GM13977 (cell line): ENCODE data around the gene EIF4H.
A peak's percentile ranks its signal among the peaks of the same experiment; 100 is the strongest.

Experiments
- DNase-seq: peaks from one replicate; pipeline ENCODE4 v3.0.0; 2012; ENCODE audit warnings: low spot score
- CTCF ChIP-seq: IDR thresholded peaks from 2 replicates; pipeline ENCODE4 v1.5.1; 2012; ENCODE audit warnings: mild to moderate bottlenecking, control low read depth; ENCODE audit not compliant: insufficient read depth; ENCODE audit errors: extremely low read depth, missing control alignments
- in situ Hi-C: fragments of 300-500 bp; cut with MboI; formaldehyde crosslinking; loops from one replicate; pipeline ENCODE4 v1.12.0; 2022; ENCODE audit warnings: low sequenced_read_pairs, low pct_unique_long_range_greater_than_20kb, mixed read lengths, inconsistent platforms; ENCODE audit not compliant: unreplicated experiment

EIF4H gene

GRCh38 chr7:74230446-74231231 is 56.5 kb downstream of the EIF4H start:
- peak; percentile 37 for DNase-seq
- in situ Hi-C loops = no loop called here
- TF ChIP-seq CTCF = no peak

GRCh38 chr7:74231232-74231590 is 57.1 kb downstream of the EIF4H start:
- DNase-seq = peak; percentile 73
- TF ChIP-seq CTCF = no peak
- in situ Hi-C loops = no loop called here

GRCh38 chr7:74233655-74234285 is 59.6 kb downstream of the EIF4H start:
- no peak for DNase-seq
- in situ Hi-C loops = no loop called here
- no peak for TF ChIP-seq CTCF

- no peak for TF ChIP-seq CTCF
- no peak for DNase-seq
- in situ Hi-C loops = no loop called here
These were observed 61.5 kb downstream of the EIF4H start for GRCh38 chr7:74235518-74236268.

- TF ChIP-seq CTCF = no peak
- no peak for DNase-seq
- in situ Hi-C loops = no loop called here
These were observed 62.1 kb downstream of the EIF4H start for GRCh38 chr7:74236284-74236683.

GRCh38 chr7:74240482-74240881 is 66.3 kb downstream of the EIF4H start:
- DNase-seq = no peak
- in situ Hi-C loops = loop anchor here (10.0 kb wide), 1 partner anchor 64 kb away; no protein-coding TSS in a partner anchor
- no peak for TF ChIP-seq CTCF
